ENCODE measurements around the gene ANKRD28. TPM values are rescaled to one million over a fixed set of nuclear protein-coding genes. Genes with fewer than 3 reads are reported as not detected.

ANKRD28 gene
- total and polyA plus RNA-seq, 2 of the 4 experiments (the other 2 are of a cell fraction): 52.6 to 211 TPM

DNA sequence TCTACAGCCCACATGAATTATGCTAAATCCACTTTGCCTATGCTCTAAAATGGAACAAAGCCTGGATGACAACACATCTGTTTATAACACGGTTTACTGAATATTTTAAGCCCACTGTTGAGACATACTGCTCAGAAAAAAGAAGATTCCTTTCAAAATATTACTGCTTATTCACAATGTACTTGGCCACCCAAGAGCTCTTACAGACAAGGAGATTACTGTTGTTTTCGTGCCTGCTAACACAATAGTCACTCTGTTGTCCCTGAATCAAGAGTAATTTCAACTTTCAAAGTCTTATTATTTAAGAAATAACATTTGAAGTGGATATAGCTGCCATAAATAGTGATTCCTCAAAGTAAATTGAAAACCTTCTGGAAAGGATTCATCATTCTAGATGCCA, 70.9 kb downstream of the ANKRD28 start:
- Histone ChIP-seq H2BK5ac (ENCODE audit: low read depth, low read length, poor library complexity, severe bottlenecking) (no peak overlapping the region), H3K9me1 (ENCODE audit: insufficient read depth, low read length) (peaks cover 7% of the 10 kb centered on the region), H3K36me3 (ENCODE audit: control insufficient read depth, insufficient read depth, low read length) (peaks cover 42% of the 10 kb centered on the region), H2AK9ac (replicated peaks; ENCODE audit: low read depth, low read length, poor library complexity) (no peak overlapping the region), H3K14ac (replicated peaks; ENCODE audit: low read depth, low read length) (no peak overlapping the region), H3K9me3 (ENCODE audit: control insufficient read depth, insufficient read depth, low read length) (no peaks in the 10 kb centered on the region), H2AK5ac (ENCODE audit: low read depth, low read length) (no peak overlapping the region), H2BK20ac (ENCODE audit: low read depth, low read length) (no peak overlapping the region), H2BK15ac (ENCODE audit: low read depth, low read length) (no peak overlapping the region), H3K79me1 (ENCODE audit: low read depth in 1 of 2, low read length in 2 of 2) (peaks cover 34 to 62% of the 10 kb centered on the region in 2 experiments), H3K9ac (ENCODE audit: low read depth, low read length) (no peak overlapping the region), H4K91ac (ENCODE audit: insufficient read depth, low read depth, low read length) (no peak overlapping the region), H3K23ac (ENCODE audit: low read depth, low read length) (no peak overlapping the region), H3K4ac (ENCODE audit: low read depth, low read length) (no peak overlapping the region), H2AFZ (replicated peaks; ENCODE audit: low read length, poor library complexity) (no peak overlapping the region), H3K4me3 (ENCODE audit: insufficient read depth, low read depth, low read length) (no peak overlapping the region), H3K4me2 (ENCODE audit: low read depth, low read length) (no peak overlapping the region), H2BK120ac (ENCODE audit: low read depth, low read length) (no peak overlapping the region), H3K4me1 (ENCODE audit: control insufficient read depth, insufficient read depth, low read length) (peaks cover 5% of the 10 kb centered on the region), H3K56ac (ENCODE audit: extremely low read depth, insufficient read depth, low read length) (no peak overlapping the region), H3K27me3 (ENCODE audit: control insufficient read depth, insufficient read depth, low read length) (no peaks in the 10 kb centered on the region), H3K18ac (ENCODE audit: low read depth, low read length) (no peak overlapping the region), H4K20me1 (ENCODE audit: insufficient read depth, low read length) (no peaks in the 10 kb centered on the region), H3K27ac (ENCODE audit: insufficient read depth, low read length) (no peak overlapping the region), H4K5ac (ENCODE audit: low read depth, low read length) (no peak overlapping the region), H4K8ac (ENCODE audit: low read depth in 2 of 2, low read length in 2 of 2) (no peak overlapping the region)
- no peak for DNase-seq
- WGBS, 2 experiments (ENCODE audit: extremely low coverage in 2 of 2, insufficient read length in 1 of 2): no CpG with 5 or more reads among the region's 2 CpGs
- dilution Hi-C loops (cut with HindIII; ENCODE audit: low sequenced_read_pairs, unreplicated experiment): no loop called here
- ChIA-PET CTCF (interaction anchor here (0.9 kb wide), 1 partner anchor 53 kb away, joined by 3 read pairs; no protein-coding TSS in a partner anchor), POLR2A (ENCODE audit: unreplicated experiment) (no interaction called here)
- in situ Hi-C loops (cut with MboI; ENCODE audit: low sequenced_read_pairs): no loop called here
- TF ChIP-seq, protein P1, sequence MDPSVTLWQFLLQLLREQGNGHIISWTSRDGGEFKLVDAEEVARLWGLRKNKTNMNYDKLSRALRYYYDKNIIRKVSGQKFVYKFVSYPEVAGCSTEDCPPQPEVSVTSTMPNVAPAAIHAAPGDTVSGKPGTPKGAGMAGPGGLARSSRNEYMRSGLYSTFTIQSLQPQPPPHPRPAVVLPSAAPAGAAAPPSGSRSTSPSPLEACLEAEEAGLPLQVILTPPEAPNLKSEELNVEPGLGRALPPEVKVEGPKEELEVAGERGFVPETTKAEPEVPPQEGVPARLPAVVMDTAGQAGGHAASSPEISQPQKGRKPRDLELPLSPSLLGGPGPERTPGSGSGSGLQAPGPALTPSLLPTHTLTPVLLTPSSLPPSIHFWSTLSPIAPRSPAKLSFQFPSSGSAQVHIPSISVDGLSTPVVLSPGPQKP (IDR thresholded peaks at IDR 0.05; ENCODE audit: borderline replicate concordance, low read depth, low read length): no peak
- TF ChIP-seq NFE2L2 (IDR thresholded peaks at IDR 0.05; ENCODE audit: low read depth, low read length) (no peak), MAFK (IDR thresholded peaks at IDR 0.05; ENCODE audit: low read depth, low read length) (no peak), RAD21 (IDR thresholded peaks at IDR 0.05; ENCODE audit: low read length) (no peak), FOS (IDR thresholded peaks at IDR 0.05; ENCODE audit: low read depth, low read length) (no peak), MXI1 (IDR thresholded peaks at IDR 0.05; ENCODE audit: borderline replicate concordance, low read depth, low read length) (no peak), SMC3 (IDR thresholded peaks at IDR 0.05; ENCODE audit: low read depth, low read length) (no peak), MAZ (IDR thresholded peaks at IDR 0.05; ENCODE audit: borderline replicate concordance, low read depth, low read length) (no peak), CTCF (conservative IDR thresholded peaks at IDR 0.05; ENCODE audit: low read depth, low read length) (no peak), POLR2A (IDR thresholded peaks at IDR 0.05; ENCODE audit: low read depth, low read length) (no peak), CHD1 (IDR thresholded peaks at IDR 0.05; ENCODE audit: low read depth, low read length) (no peak), RCOR1 (IDR thresholded peaks at IDR 0.05; ENCODE audit: insufficient replicate concordance, low read length) (no peak), BHLHE40 (IDR thresholded peaks at IDR 0.05; ENCODE audit: low read depth, low read length) (no peak)
- TF ChIP-seq, protein P2, sequence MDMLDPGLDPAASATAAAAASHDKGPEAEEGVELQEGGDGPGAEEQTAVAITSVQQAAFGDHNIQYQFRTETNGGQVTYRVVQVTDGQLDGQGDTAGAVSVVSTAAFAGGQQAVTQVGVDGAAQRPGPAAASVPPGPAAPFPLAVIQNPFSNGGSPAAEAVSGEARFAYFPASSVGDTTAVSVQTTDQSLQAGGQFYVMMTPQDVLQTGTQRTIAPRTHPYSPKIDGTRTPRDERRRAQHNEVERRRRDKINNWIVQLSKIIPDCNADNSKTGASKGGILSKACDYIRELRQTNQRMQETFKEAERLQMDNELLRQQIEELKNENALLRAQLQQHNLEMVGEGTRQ (IDR thresholded peaks at IDR 0.05; ENCODE audit: low read depth, low read length): no peak
- no TSS peak for BruUV-seq (replicated peaks)
- ATAC-seq (ENCODE audit: low read depth): no peak
- intact Hi-C loops (cut with micrococcal nuclease): no loop called here

Data from IMR-90 (cell line).